HG02759 (cell line): ENCODE data around the gene CACNA2D1.

Source experiments
- ATAC-seq: cut with Tn5 transposase; IDR thresholded peaks from one replicate; pipeline ENCODE4 v1.9.1; 2021; ENCODE audit warnings: mild to moderate bottlenecking, moderate library complexity; ENCODE audit not compliant: unreplicated experiment

Gene CACNA2D1

DNA sequence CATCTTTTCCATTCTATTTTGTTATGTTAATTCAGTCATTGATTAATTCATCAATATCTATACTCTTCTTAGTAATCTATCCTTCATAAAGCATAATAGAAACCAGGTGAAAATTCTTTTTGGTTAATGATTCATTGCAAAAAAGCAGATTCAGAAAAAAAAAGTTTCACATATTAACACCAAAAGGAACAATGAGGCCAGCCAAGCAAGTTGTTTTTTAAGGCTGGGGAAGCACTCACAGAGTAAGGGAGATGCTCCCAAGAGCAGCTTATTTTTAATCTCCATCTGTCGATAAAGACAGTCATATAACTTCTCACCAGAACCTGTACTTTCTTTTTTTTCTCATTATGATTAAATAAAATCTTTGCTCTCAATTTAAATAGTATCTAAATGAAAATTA, 95.8 kb downstream of the CACNA2D1 start:
- no peak for ATAC-seq

DNA sequence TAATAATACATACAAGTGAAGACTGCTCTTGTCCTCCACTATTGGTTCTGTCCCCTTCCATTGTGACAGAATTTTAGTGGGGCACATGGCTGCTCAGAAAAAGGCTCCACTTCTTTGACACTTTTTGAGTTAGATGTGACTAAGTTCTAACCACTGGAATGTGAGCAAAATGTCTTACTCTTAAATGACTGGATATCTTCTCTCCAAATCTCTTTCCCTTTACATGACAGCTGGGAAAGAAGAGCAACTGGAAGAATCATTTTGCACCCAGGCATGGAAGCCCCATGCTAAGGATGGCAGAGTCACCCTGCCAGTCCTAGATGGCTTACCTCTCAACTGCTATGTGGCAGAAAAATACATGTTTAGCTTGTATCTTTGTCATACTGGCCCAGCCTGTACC, 97.7 kb downstream of the CACNA2D1 start:
- no peak for ATAC-seq

DNA sequence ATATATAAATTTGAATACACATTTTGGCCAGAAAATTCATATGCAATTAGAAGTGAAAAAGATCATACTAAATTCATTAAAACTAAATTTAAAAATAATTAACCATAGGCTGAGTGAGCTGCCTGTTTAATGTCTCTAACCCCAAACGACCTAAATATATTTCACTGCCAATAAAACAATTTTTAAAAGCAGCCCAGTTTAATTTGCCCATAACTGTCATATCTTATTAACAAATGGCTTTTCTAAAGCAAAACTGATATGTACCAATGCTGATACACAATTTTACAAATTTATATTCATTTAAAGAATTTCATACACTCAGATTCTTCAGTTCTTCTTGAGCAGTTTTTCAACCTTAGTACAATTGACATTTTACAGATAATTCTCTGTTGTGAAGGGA, 99.9 kb downstream of the CACNA2D1 start:
- no peak for ATAC-seq

DNA sequence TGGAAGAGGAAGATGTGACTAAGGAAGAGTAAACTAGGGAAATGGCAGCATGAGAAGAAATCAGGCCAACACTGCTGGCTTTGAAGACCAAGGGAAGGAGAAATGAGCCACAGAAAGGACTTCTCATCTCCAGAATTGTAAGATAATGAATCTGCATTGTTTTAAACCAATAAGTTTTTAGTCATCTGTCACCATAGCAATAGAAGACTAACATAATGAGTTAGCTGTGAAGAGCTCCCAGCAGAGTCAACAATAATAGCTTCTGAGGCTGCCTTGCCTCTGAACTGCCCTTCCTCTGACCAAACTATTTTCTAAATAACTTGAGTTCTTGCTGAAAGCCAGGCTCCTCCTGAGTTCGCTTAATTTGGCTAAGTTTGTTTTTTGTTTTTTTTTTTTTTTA, 103.6 kb downstream of the CACNA2D1 start:
- ATAC-seq: no peak

DNA sequence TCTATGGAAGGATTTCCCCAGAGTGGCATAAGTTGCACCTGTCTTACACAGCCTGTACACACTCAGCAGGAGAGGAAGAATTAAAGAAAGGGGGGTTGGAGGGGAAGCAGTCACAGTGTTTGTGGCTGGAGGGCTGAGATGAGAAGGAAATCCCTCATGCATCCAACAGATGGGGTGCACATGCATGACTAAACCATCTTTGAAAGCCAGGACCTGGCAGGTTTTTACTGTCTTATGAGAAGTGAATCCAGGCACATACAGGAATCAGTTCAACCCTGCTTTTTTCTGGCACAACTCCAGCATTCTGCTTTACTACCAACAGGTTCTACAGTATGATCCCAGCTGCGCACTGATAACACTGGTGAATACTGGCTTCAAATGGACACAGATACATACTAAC, 107.7 kb downstream of the CACNA2D1 start:
- ATAC-seq: no peak

DNA sequence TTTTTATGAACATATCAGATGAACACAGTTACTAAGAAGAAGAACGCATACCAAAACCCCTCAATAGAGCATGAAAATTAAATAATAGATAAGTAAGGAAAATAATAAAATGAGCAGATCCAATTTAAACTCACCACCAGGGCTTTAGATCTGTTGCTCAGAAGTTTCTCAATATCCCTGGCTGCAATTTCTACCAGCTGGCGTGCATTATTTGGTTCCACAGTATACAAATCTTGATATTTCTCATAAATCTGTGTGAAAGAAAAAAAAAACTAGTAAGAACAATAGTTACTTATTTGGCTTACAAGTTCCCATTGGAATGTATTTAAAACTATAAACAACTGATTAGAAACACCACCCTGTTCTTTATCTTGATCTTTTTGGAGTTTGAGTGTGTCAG, 108.6 kb downstream of the CACNA2D1 start:
- ATAC-seq: no peak

DNA sequence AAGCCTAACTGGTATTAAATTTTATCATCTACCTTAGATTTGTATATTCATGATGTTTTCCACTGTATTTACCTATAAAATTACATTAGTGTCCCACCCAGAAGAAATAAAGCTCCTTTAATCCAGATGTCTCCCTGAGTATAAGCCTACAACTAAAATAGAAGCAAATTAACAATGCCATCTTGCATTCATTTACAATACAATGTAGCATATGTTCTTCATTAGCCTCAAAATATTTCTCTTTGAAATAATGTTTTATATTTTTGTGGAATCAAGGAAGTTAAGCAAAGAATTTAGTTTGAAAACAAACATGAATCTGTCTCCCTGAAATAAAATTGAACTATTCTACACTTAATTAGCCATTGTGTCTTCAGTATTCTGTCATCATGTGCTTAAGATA, 112.3 kb downstream of the CACNA2D1 start:
- ATAC-seq: no peak

DNA sequence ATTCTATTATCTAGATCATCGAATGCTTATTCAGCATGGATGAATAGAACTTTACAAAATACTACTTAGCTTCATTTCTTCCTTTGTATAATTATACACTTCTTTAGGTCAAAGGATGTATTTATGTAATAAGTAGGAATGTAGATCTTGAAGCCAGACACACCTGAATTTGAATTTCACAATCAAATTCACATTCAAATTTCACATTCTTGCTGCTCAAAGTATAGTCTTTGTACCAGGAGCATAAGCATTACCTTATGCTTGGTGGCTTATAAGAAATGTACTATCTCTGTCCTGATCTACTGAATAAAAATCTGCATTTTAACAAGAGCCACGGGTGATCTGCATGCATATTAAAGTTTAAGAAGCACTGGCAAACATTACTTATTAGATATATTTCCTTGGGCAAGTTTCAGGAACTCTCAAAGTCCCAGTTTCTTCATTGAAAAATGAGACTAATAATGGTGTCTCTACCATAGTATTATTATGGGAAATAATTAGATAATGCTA, 112.8 kb downstream of the CACNA2D1 start:
- ATAC-seq: no peak

DNA sequence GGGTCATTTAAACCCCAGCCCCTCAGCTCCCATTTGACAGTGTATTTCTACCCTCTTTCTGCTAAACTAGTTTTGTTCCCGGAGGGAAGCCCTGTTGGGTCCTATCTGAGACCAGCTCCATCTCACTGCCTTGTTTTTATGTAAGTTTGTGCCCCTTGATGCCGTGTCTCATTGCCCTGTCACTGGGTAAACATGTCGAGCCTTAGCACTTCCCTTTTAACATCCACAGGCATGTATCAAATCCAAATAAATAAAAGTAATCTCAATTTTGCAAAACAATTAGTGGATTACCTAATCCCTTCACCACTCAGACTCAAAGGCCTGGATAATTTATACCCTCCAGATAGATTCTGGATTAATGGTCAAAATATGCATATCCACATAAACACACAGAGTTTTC, 115.7 kb downstream of the CACNA2D1 start:
- no peak for ATAC-seq

DNA sequence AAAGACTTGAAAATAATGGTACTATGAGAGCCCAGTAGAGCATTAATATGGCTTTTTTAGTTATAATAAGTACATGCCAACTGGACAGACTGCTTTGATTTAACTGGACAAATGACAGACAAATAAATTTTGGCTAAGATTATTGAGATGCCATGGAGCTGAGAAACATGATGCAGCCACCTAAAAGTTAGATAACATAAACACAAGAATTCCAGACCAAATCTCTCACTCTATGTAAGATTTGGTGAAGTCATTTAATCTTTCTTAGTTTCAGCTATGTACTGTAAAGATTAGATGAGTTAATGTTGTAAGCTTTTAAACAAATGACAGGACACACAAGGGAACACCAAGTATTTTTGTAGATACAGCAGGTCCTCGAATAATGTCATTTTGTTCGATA, 118.2 kb downstream of the CACNA2D1 start:
- no peak for ATAC-seq

DNA sequence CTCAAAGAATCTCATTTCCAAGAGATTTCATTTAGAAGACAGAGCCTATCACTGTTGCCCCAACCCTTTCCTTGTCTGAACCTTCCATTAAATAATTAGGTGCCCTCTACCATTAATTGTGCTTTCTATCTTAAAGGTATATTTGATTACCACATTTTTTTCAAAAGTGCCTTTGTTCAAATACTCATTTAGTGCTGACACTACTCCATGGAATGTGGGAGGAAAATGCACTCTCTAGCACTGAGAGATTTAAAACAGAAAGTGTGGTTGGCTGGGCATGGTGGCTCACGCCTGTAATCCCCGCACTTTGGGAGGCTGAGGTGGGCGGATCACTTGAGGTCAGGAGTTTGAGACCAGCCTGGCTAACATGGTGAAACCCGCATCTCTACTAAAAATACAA, 119.8 kb downstream of the CACNA2D1 start:
- ATAC-seq: no peak

DNA sequence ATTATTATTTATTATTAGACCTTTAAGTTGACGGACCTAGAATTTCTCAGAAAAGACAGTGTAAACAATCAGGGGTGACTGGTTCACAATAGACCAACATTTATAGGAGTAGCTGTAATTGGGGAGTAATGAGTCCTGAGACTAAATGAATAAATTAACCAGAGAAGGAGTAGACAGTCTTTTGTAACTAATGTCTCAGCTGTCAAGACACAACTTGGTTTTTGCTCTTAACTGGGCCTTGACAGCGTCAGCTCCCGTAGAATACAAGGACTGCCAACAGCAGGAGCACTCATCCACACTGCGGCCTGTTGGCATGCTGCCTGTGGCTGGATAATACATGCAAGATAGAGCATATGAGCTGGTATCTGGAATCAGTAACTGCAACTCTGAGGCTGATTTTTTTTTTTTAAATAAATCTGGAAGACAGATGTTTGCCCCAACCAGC, 123.9 kb downstream of the CACNA2D1 start:
- no peak for ATAC-seq

DNA sequence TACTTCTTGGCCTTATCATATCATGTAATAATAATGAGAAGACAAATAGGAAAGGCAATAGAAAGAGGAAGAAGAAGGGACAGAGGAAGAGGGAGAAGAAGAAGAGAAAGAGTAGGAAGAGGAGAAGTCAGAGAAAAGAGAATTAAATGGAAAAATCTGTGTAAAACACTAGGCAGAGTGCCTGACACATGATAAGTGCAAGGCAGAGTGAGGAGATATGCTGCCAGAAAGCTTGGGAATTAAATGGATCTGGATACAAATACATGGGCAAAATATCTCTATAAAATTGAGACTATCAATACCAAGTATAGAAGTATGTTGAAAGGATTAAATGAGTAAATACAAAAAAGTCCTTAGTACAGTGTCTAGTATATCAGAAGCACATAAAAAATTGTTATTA, 124.8 kb downstream of the CACNA2D1 start:
- no peak for ATAC-seq

DNA sequence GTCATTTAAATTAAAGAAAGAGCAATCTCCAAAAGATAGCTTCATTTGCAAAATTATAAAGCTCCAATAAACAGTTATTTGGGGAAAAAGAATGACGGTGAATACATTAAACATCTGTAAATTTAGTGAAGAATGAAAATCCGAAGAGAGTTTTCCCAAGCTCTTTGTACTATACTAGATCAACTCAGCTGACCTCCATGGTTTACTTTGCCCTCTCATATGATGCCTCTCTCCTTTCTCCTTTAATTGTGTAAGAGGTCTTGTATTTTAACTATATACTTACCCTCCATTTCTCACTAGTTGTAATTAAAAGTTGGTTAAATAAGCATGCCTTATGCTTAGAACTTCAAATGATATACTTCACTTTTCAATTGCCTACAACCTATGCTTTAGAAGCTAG, 125.8 kb downstream of the CACNA2D1 start:
- ATAC-seq: no peak

DNA sequence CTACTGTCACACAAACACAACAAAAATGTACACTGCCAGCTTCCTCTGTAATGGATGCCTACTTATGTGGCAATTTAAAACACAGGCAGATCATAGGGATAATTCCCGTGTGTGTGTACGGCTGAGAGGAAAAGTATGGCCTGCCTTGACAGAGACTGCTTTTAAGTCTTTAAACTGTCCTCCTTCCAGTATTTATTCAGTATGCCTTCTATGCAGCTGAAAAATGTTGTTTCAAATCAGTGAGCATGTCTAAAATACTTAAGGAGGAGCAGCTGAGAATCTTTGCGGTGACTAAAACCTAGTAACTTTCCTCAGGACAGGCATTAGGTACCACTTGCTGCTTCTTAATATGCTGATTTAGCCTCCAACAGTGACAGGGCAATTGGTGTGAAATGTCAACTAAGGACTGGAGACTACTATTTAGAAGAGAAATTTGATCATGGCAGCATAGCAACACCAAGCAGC, 126.3 kb downstream of the CACNA2D1 start:
- no peak for ATAC-seq

DNA sequence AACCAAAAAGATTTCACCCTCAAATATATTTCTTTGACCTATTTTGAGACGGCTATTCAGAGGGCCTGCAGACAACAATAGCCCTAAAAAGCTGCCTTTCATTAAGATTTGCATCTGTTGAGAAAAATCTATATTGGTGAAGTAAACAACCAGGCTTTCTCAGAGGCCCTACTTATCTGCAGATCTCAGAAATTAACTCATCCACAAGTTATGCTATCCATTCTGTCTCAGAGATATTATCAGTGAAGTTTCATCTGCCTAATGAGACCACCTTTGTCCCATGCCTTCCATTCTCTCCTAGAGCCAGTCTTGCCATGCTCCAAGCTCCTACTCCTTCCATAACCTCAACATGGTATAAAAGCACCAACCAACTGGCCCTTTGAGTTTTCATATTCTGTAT, 130.3 kb downstream of the CACNA2D1 start:
- ATAC-seq: no peak

DNA sequence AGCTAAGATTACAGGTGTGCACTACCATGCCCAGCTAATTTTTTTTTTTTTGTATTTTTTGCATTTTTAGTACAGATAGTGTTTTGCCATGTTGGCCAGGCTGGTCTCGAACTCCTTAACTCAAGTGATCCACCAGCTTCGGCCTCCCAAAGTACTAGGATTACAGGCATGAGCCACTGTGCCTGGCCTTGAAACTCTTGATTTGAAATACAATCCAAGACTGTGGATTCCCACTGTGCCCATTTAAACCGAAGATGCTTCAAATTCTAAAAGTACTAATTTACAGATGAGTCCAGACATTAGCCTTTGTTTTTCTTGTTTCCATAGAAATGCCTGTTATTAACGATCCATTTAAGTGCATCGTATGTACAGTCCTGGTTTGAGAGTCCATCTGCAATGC, 130.9 kb downstream of the CACNA2D1 start:
- ATAC-seq: no peak

DNA sequence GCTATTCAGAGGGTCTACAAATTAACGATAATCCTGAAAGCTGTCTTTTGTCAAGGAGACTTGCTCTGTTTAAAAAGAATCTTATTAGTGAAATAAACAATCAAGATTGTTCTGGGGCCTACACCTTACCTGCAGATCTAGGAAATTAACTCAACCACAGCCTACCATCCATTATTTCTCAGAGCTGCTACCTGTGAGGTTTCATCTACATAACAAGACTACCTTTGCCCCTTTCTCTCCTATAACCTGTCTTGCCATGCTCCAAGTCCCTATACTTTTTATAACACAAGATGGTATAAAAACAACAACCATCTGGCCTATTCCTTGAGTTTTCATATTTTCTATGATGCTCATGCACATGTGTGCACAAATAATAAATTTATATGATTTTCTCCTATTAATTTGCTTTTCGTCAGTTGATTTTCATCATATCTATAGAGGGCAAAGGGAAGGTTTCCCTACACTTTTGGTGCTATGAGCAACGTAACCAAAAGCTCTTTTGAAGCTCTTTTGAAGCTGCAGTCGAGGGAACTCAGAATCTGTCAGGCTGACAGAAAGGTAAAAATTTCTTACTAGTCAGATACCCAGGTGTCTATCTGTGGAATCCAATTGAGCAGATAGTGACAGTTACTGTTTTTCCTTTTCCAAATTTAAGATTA, 138.1 kb downstream of the CACNA2D1 start:
- ATAC-seq: no peak

DNA sequence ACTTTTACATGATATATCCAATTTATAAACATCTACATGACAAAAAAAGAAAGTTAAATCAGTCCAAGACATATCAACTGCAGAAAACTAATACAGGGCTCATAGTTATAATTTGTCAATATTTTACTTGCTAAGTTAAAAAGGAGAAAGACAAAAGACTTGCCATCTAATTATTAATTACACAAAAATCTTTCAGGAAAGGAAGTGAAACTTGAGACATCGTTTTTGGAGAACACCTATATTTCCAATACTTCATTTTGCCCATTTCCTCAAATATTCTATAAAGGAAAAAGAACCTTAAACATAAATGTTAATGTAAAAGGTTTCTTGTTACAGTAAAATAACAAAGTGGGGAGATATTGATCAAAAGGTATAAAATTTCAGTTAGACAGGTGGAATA, 148.7 kb downstream of the CACNA2D1 start:
- ATAC-seq: no peak

DNA sequence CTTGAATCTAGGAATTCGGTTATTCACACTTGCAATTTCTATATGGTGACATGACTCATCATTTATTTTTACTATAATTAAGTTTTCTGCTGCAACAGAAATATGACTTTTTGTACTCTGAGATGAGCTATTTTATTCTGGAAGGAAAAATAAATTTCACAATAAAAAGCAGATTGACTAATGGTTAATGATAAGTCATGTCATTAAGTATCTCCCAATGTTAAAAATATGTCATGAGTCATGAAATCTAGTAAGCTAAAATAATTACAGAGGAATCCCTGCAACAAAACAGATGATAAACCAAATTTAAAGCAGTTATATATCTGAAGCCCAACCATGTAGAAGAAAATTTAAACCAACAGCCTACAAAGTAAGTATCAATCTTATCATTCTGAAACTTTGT, 149.2 kb downstream of the CACNA2D1 start:
- no peak for ATAC-seq

DNA sequence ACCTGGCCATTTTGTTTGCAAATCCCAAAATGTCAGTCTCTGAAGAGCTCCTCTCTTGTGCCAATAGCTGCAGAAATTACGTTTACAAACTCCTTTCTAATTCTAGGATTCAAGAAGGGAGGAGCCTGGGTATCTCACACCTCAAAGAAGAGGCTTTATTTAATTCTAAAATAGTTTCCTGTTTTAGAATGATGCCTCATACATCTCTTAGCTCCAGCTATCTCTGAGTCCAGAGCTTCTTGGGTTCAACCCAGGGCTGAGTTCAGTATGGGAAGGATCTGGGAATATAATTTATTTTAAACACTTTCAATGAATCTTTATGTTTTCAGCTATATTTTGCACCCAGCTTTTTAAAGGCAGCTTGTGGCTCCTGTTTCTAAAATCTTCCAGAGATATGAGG, 150.1 kb downstream of the CACNA2D1 start:
- no peak for ATAC-seq

DNA sequence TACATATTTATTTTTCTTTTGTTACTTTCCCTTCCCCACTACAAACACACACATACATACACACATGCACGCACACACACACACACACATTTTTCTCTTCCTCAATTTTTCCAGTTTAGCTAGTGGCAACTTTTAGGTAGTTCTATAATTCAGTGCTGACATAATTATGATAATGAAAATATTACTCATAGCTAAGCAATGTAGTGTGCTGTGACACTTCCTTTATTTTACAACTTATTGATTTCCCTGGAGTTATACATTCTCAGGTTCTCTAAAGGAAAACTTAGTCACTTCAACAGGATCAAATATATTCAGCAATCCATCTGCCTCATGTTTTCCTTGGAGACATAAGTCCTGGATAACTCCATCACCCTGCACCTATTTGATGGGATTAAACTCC, 151.6 kb downstream of the CACNA2D1 start:
- ATAC-seq: no peak

DNA sequence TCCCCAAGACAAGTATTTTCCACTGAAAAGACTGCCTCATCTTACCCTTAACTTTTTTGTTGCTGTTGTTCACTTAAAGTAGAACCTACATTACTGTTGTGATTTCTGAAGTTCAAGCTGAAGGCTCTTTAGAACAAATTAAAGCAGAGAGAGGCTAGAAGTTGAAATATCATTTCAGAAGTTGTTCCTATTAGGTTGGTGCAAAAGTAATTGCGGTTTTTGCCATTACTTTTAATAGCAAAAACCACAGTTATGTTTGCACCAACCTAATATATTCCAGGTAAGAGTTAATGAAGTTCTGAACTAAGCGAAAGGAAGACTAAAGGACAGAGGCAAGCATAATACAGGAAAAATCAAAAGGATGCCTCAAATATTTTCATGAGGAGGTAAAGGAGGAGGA, 153.7 kb downstream of the CACNA2D1 start:
- ATAC-seq: no peak
